HFF-Myc (cell line): ENCODE results near the gene RAB20.

Experiments
- DNase-seq: peaks from one replicate; pipeline ENCODE4 v3.0.0-alpha.2; 2011; ENCODE audit warnings: low read depth; ENCODE audit errors: extremely low read depth
- H3K4me3 ChIP-seq: replicated peaks from 2 replicates; pipeline ENCODE4 v1.5.1; 2011; ENCODE audit warnings: low read depth, mild to moderate bottlenecking, control low read depth, low read length
- TF ChIP-seq, protein P1 (sequence below): IDR thresholded peaks from 2 replicates; pipeline ENCODE4 v1.5.1; 2012; ENCODE audit warnings: mild to moderate bottlenecking, low read depth, low read length, control low read depth; ENCODE audit errors: missing control alignments

Gene RAB20

DNA sequence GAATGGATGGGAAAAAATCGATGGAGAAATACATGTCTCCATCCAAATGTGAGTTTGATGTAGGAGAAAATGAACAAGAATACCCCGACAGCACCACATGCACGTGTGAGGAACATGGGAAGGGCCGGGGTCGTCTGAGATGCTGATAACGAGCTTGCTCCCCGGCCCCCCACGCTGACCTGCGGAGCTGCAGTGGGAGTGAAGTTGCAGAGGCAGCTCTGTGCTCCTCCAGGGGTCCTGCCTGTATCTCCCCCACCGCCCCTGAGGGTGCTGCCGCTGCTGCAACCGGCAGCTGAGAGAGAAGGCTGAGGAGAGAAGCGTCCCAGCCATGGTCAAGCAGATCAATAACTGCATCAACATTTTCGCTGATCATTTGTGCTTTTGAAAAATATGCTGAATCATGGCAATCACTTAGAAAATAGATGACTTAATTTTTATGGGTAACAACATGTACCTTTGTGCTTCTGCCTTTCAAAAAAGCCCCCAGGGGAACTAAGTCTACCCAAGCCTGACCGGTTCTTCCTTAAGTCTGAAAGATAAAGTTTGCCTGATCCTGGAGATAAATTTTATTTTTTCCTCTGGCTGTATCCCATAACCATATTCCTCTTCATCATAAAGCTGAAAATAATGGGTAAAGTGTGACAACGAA is 35.6 kb upstream of the RAB20 start:
- TF ChIP-seq, protein P1, sequence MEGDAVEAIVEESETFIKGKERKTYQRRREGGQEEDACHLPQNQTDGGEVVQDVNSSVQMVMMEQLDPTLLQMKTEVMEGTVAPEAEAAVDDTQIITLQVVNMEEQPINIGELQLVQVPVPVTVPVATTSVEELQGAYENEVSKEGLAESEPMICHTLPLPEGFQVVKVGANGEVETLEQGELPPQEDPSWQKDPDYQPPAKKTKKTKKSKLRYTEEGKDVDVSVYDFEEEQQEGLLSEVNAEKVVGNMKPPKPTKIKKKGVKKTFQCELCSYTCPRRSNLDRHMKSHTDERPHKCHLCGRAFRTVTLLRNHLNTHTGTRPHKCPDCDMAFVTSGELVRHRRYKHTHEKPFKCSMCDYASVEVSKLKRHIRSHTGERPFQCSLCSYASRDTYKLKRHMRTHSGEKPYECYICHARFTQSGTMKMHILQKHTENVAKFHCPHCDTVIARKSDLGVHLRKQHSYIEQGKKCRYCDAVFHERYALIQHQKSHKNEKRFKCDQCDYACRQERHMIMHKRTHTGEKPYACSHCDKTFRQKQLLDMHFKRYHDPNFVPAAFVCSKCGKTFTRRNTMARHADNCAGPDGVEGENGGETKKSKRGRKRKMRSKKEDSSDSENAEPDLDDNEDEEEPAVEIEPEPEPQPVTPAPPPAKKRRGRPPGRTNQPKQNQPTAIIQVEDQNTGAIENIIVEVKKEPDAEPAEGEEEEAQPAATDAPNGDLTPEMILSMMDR = no peak
- no peak for DNase-seq
- H3K4me3 ChIP-seq = no peak overlapping the region

DNA sequence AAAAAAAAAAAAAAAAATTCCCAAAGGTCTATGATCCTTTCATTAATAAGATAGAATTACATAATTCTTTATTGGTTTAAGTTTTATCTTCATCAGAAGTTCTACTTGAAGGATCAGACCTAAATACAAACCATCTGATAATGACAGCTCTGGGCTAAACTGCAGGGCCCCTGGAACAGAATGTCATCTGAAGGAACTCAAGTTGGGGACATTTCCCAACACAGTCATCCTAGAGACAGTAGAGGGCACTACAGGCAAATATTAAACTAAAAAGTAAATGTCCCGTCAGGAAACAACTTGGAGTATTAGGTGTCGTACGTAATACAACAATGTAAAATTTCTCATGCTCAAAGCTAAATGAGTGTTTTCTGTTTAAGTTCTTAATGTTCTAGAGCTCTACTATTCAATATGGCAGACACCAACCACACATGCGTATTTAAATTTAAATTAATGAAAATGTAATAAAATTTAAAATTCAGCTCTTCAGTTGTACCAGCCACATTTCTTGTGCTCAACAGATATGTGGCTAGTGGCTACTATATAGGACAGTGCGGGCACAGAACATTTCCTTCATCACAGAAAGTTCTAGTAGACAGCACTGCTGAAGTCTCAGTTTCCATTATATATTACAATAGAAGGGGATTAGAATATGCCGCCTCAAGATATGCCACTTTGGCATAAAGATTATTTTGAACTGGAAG is 32.1 kb upstream of the RAB20 start:
- no peak overlapping the region for H3K4me3 ChIP-seq
- TF ChIP-seq, protein P1 = peak; percentile 51
- DNase-seq = peak; percentile 31

- TF ChIP-seq, protein P1 = no peak
- DNase-seq = no peak
- no peak overlapping the region for H3K4me3 ChIP-seq
Measured at GRCh38 chr13:110592665-110593064, 31.1 kb upstream of the RAB20 start.

DNA sequence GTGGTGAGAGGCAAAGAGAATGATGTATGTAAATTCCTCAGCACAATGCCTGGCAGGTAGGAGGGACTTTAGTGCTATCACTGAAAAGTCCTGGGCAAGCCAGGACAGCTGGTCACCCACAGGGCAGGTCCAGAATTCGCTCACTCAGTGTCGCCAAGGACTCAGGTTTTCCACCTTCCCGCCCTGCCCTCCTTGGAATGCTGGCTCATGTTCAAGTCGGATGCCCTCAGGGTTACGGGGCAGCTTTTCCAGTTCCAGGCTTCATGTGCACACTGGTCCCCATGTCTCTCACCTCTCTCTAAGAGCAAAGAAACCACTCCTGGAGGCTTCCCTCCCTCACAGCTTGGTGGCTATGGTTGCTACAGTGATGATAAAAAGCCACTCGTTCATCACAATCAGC is 29.1 kb upstream of the RAB20 start:
- H3K4me3 ChIP-seq = no peak overlapping the region
- no peak for DNase-seq
- TF ChIP-seq, protein P1 = no peak

- H3K4me3 ChIP-seq = no peak overlapping the region
- TF ChIP-seq, protein P1 = no peak
- no peak for DNase-seq
Measured at GRCh38 chr13:110589793-110590390, 28.4 kb upstream of the RAB20 start.

- H3K4me3 ChIP-seq = no peak overlapping the region
- DNase-seq = no peak
- TF ChIP-seq, protein P1 = no peak
Measured at GRCh38 chr13:110583178-110583865, 21.8 kb upstream of the RAB20 start.
